Keratinocyte (primary cell): Measurements from ENCODE around the gene PPARGC1A. TPM values are rescaled to one million over a fixed set of nuclear protein-coding genes. Genes with fewer than 3 reads are reported as not detected.
A peak's percentile ranks its signal among the peaks of the same experiment; 100 is the strongest.

Experiments
- DNase-seq: peaks from one replicate; pipeline ENCODE4 v3.0.0-alpha.2; 2011; ENCODE audit warnings: low read depth, missing footprints, low spot score
- FAIRE-seq: peaks from 2 replicates; lab custom pipeline; 2011; peaks lifted over from hg19 to GRCh38; lab: Jason Lieb, UNC
- H2AFZ ChIP-seq: 2 replicates; pipeline ENCODE4 v1.6.0; 2012; ENCODE audit warnings: low read length, control low read depth, inconsistent platforms; ENCODE audit not compliant: control insufficient read depth
- H3K27ac ChIP-seq: 2 replicates; pipeline ENCODE4 v1.5.1; 2011; ENCODE audit warnings: low read length; ENCODE audit not compliant: control insufficient read depth, insufficient read depth
- H3K27me3 ChIP-seq: 3 replicates; pipeline ENCODE4 v1.6.0; 2011; ENCODE audit warnings: low read length; ENCODE audit not compliant: control insufficient read depth, insufficient read depth; ENCODE audit errors: extremely low read depth
- H3K36me3 ChIP-seq, 2 experiments: 2 replicates in 1 of 2; 3 replicates in 1 of 2; pipeline ENCODE4 v1.5.1; 2011; ENCODE audit warnings: low read length in 2 of 2, mild to moderate bottlenecking in 1 of 2; ENCODE audit not compliant: control insufficient read depth in 2 of 2, insufficient read depth in 2 of 2; ENCODE audit errors: extremely low read depth in 1 of 2
- H3K4me1 ChIP-seq: 3 replicates; pipeline ENCODE4 v1.5.1; 2011; ENCODE audit warnings: low read length; ENCODE audit not compliant: control insufficient read depth, insufficient read depth; ENCODE audit errors: extremely low read depth
- H3K4me2 ChIP-seq: 3 replicates; pipeline ENCODE4 v1.6.0; 2011; ENCODE audit warnings: low read depth, low read length; ENCODE audit not compliant: control insufficient read depth, insufficient read depth; ENCODE audit errors: extremely low read depth
- H3K4me3 ChIP-seq, 3 experiments: fragments of 200-600 bp in 1 of 3; sonication (generic) in 1 of 3; 2 replicates in 2 of 3; 3 replicates in 1 of 3; pipeline ENCODE4 v1.5.1; 2011 to 2016; ENCODE audit warnings: low read length in 3 of 3, mild to moderate bottlenecking in 3 of 3, control low read depth in 2 of 3, inconsistent platforms in 1 of 3, low read depth in 1 of 3, mixed read lengths in 1 of 3, mixed run types in 1 of 3, moderate library complexity in 1 of 3; ENCODE audit not compliant: control insufficient read depth in 2 of 3, insufficient read depth in 2 of 3; ENCODE audit errors: extremely low read depth in 1 of 3
- H3K79me2 ChIP-seq: 2 replicates; pipeline ENCODE4 v1.6.0; 2012; ENCODE audit warnings: low read length; ENCODE audit not compliant: control insufficient read depth, insufficient read depth
- H3K9ac ChIP-seq: 3 replicates; pipeline ENCODE4 v1.6.0; 2011; ENCODE audit warnings: low read length; ENCODE audit not compliant: control insufficient read depth, insufficient read depth; ENCODE audit errors: extremely low read depth
- H3K9me1 ChIP-seq: 3 replicates; pipeline ENCODE4 v1.6.0; 2011; ENCODE audit warnings: low read length; ENCODE audit not compliant: control insufficient read depth, insufficient read depth; ENCODE audit errors: extremely low read depth
- H3K9me3 ChIP-seq: 2 replicates; pipeline ENCODE4 v1.5.1; 2012; ENCODE audit warnings: low read depth, low read length; ENCODE audit not compliant: control insufficient read depth
- H4K20me1 ChIP-seq: 3 replicates; pipeline ENCODE4 v1.6.0; 2011; ENCODE audit warnings: low read length; ENCODE audit not compliant: control insufficient read depth, insufficient read depth; ENCODE audit errors: extremely low read depth
- EZH2 ChIP-seq: IDR thresholded peaks from one replicate; pipeline ENCODE4 v1.6.1; 2012; ENCODE audit warnings: inconsistent platforms, mild to moderate bottlenecking, low read length, moderate library complexity
- dilution Hi-C: fragments of 300-500 bp; cut with MboI; formaldehyde crosslinking; loops from one replicate; pipeline ENCODE4 v1.7.0; 2020; ENCODE audit warnings: low sequenced_read_pairs; ENCODE audit not compliant: extremely low pct_ligation_motif_present
- polyA plus RNA-seq, 5 experiments: library from polyadenylated mRNA; depleted of rRNA in 3 of 5; stranded (reverse) in 3 of 5; stranded (forward) in 1 of 5; unstranded in 1 of 5; fragments of >200 nt; gene quantifications; 1 replicate in 1 of 5; 2 replicates in 3 of 5; 3 replicates in 1 of 5; pipeline versions ENCODE4 v1.2.1 to v1.2.3, GENCODE V29; 2011 to 2012; ENCODE audit warnings: missing spikeins in 2 of 5, low read depth in 1 of 5, low replicate concordance in 1 of 5
- TF ChIP-seq, protein P1 (sequence below), 3 experiments: IDR thresholded peaks in 1 of 3; conservative IDR thresholded peaks in 1 of 3; optimal IDR thresholded peaks in 1 of 3; 2 replicates in 2 of 3; 3 replicates in 1 of 3; pipeline versions ENCODE3 to v1.5.1; 2011; ENCODE audit warnings: low read length in 3 of 3, mild to moderate bottlenecking in 3 of 3, moderate library complexity in 2 of 3, control low read depth in 1 of 3, inconsistent platforms in 1 of 3; ENCODE audit not compliant: insufficient read depth in 2 of 3; ENCODE audit errors: extremely low read depth in 1 of 3

Gene PPARGC1A
- polyA plus RNA-seq, 1 donor (not counting 4 experiments of a cell fraction or from before 2014, with no cell fraction given): 0.18 TPM

- Histone ChIP-seq H3K4me3 (no peak overlapping the region), H3K9me1 (no peaks in the 10 kb centered on the region), H3K27ac (no peak overlapping the region), H3K36me3 (no peaks in the 10 kb centered on the region), H4K20me1 (no peaks in the 10 kb centered on the region), H3K9me3 (no peaks in the 10 kb centered on the region), H3K27me3 (no peaks in the 10 kb centered on the region), H3K4me1 (peaks cover 37% of the 10 kb centered on the region), H3K79me2 (no peaks in the 10 kb centered on the region), H3K4me2 (no peak overlapping the region), H3K9ac (no peak overlapping the region), H2AFZ (no peak overlapping the region)
- DNase-seq: no peak
- dilution Hi-C loops: no loop called here
- no peak for TF ChIP-seq EZH2
- TF ChIP-seq, protein P1, sequence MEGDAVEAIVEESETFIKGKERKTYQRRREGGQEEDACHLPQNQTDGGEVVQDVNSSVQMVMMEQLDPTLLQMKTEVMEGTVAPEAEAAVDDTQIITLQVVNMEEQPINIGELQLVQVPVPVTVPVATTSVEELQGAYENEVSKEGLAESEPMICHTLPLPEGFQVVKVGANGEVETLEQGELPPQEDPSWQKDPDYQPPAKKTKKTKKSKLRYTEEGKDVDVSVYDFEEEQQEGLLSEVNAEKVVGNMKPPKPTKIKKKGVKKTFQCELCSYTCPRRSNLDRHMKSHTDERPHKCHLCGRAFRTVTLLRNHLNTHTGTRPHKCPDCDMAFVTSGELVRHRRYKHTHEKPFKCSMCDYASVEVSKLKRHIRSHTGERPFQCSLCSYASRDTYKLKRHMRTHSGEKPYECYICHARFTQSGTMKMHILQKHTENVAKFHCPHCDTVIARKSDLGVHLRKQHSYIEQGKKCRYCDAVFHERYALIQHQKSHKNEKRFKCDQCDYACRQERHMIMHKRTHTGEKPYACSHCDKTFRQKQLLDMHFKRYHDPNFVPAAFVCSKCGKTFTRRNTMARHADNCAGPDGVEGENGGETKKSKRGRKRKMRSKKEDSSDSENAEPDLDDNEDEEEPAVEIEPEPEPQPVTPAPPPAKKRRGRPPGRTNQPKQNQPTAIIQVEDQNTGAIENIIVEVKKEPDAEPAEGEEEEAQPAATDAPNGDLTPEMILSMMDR (optimal IDR thresholded peaks at IDR 0.05 in 1 of 3, IDR thresholded peaks at IDR 0.05 in 1 of 3, conservative IDR thresholded peaks at IDR 0.05 in 1 of 3; ENCODE audit: extremely low read depth in 1 of 3, insufficient read depth in 2 of 3, low read length in 3 of 3): no peak
- peak; percentile 90 for FAIRE-seq
Measured at GRCh38 chr4:23924556-23924955, 34.7 kb upstream of the PPARGC1A start.

DNA sequence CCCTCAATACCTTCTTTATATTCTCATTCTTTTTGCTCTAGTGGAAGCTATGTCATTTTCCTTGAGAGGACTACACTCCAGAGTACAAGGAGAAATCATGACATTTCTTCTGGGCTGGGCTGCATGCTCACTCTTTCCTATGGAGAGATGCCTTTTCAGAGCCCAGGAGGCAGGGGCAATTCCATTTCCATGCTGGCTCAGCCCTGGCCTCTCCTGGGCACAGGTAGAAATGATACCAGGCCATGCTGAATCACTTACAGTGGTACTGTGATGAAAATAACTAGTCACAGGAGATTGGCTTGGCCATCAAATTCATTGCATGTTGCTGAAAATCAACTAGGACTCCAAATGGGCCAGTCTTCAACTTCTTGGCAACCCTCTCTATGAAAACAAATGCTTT is 34.0 kb upstream of the PPARGC1A start:
- H3K9me3 ChIP-seq: no peaks in the 10 kb centered on the region
- no peaks in the 10 kb centered on the region for H4K20me1 ChIP-seq
- H3K27me3 ChIP-seq: no peaks in the 10 kb centered on the region
- H3K4me2 ChIP-seq: no peak overlapping the region
- H3K4me3 ChIP-seq: no peak overlapping the region
- no peaks in the 10 kb centered on the region for H3K36me3 ChIP-seq
- dilution Hi-C loops: no loop called here
- H3K79me2 ChIP-seq: no peaks in the 10 kb centered on the region
- peaks cover 37% of the 10 kb centered on the region for H3K4me1 ChIP-seq
- no peaks in the 10 kb centered on the region for H3K9me1 ChIP-seq
- no peak overlapping the region for H3K9ac ChIP-seq
- no peak overlapping the region for H2AFZ ChIP-seq
- H3K27ac ChIP-seq: no peak overlapping the region
- FAIRE-seq (peak; percentile 70), DNase-seq (no peak)
- TF ChIP-seq, protein P1 (optimal IDR thresholded peaks at IDR 0.05 in 1 of 3, IDR thresholded peaks at IDR 0.05 in 1 of 3, conservative IDR thresholded peaks at IDR 0.05 in 1 of 3; ENCODE audit: extremely low read depth in 1 of 3, insufficient read depth in 2 of 3, low read length in 3 of 3): peak in 2 of 3 experiments; percentile 9 to 47
- no peak for TF ChIP-seq EZH2
